ENCODE data around the gene AHCTF1. TPM values are rescaled to one million over a fixed set of nuclear protein-coding genes. Genes with fewer than 3 reads are reported as not detected.

AHCTF1 gene
- total RNA-seq, 4 donors from 2014 or later = 30.7 to 45.3 (median 42.0) TPM

DNA sequence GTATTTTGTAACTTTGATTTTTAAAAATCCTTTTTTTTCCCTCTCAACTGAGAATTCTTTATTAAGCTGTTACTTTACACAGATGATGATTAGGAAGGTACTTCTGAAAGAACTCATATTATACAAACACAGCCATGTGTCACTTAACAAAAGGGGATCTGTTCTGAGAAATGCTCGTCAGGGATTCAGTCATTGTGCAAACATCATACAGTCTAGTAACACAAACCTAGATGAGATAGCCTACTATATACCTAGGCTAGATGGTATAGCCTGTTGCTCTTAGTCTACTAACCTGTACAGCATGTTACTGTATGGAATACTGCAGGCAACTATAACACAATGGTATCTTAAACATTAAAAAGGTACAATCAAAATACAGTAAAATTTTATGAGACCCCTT, 24.9 kb downstream of the AHCTF1 start:
- peaks cover 0 to 8% (median 2%) of the 10 kb centered on the region in 4 donors for H3K4me1 ChIP-seq
- no peaks in the 10 kb centered on the region for H3K27me3 ChIP-seq
- H3K27ac ChIP-seq (replicated peaks in 1 of 4) = no peak overlapping the region
- WGBS = 87% methylated on average over 1 of the region's 1 CpG
- intact Hi-C loops (cut with DNase I) = loop anchor here (10.0 kb wide), 1 partner anchor 58 kb away; no protein-coding TSS in a partner anchor
- DNase-seq (ENCODE audit: extremely low spot score) = no peak
- H3K9me3 ChIP-seq = no peaks in the 10 kb centered on the region
- peaks cover 39 to 85% (median 65%) of the 10 kb centered on the region in 4 donors for H3K36me3 ChIP-seq
- H3K4me3 ChIP-seq = no peak overlapping the region
- no peak for TF ChIP-seq POLR2A (IDR thresholded peaks at IDR 0.05; ENCODE audit: low read depth)
- TF ChIP-seq POLR2AphosphoS5 (IDR thresholded peaks at IDR 0.05) = no peak
- TF ChIP-seq, protein P1, sequence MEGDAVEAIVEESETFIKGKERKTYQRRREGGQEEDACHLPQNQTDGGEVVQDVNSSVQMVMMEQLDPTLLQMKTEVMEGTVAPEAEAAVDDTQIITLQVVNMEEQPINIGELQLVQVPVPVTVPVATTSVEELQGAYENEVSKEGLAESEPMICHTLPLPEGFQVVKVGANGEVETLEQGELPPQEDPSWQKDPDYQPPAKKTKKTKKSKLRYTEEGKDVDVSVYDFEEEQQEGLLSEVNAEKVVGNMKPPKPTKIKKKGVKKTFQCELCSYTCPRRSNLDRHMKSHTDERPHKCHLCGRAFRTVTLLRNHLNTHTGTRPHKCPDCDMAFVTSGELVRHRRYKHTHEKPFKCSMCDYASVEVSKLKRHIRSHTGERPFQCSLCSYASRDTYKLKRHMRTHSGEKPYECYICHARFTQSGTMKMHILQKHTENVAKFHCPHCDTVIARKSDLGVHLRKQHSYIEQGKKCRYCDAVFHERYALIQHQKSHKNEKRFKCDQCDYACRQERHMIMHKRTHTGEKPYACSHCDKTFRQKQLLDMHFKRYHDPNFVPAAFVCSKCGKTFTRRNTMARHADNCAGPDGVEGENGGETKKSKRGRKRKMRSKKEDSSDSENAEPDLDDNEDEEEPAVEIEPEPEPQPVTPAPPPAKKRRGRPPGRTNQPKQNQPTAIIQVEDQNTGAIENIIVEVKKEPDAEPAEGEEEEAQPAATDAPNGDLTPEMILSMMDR (IDR thresholded peaks at IDR 0.05) = no peak
- TF ChIP-seq EP300 (IDR thresholded peaks at IDR 0.05) = no peak

DNA sequence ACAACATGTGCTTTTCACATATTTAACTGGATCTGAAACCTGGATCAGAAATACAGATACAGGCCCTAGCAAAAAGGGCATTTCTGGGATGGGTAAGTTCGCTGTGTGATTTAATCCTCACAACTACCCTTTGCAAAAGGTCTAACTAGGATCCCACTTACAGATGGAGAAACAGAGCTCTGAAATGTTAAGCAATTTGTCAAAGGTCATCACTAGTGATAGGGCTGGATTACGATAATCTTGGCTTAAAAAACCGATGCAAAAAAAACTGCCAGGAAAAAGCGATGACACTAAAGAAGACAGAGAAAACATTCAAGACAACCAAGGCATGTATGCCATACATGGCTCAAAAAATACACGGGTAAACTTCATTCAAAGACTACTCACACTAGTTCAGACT, 29.9 kb downstream of the AHCTF1 start:
- 94% methylated on average over 5 of the region's 5 CpGs for WGBS
- H3K9me3 ChIP-seq = no peaks in the 10 kb centered on the region
- no peaks in the 10 kb centered on the region for H3K27me3 ChIP-seq
- H3K4me1 ChIP-seq = peaks cover 0 to 1% (median 0%) of the 10 kb centered on the region in 4 donors
- no peak for TF ChIP-seq EP300 (IDR thresholded peaks at IDR 0.05)
- TF ChIP-seq, protein P1 (IDR thresholded peaks at IDR 0.05) = no peak
- no peak for TF ChIP-seq POLR2AphosphoS5 (IDR thresholded peaks at IDR 0.05)
- no peak for TF ChIP-seq POLR2A (IDR thresholded peaks at IDR 0.05; ENCODE audit: low read depth)
- peaks cover 68 to 100% (median 91%) of the 10 kb centered on the region in 4 donors for H3K36me3 ChIP-seq
- intact Hi-C loops (cut with DNase I) = loop anchor here (10.0 kb wide), 1 partner anchor 63 kb away; no protein-coding TSS in a partner anchor
- DNase-seq (ENCODE audit: extremely low spot score) = no peak
- H3K27ac ChIP-seq (replicated peaks in 1 of 4) = no peak overlapping the region
- no peak overlapping the region for H3K4me3 ChIP-seq

DNA sequence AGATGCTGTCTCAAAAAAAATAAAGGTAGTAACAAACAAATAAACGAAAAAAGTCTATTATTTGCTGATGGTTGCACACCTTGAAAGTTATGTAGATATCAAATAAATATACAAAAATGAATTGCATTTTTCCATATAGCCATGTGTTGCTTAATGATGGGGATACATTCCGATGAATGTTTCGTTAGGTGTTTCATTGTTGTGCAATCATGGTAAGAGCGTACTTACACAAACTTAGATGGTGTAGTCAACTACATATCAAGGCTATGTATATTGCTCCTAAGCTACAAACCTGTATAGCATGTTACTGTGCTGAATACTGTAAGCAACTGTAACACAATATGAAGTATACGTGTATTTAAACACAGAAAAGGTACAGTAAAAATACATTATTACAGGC, 34.4 kb downstream of the AHCTF1 start:
- WGBS = 99% methylated on average over 5 of the region's 5 CpGs
- Histone ChIP-seq H3K4me1 (no peaks in the 10 kb centered on the region), H3K36me3 (peaks cover 69 to 98% (median 83%) of the 10 kb centered on the region in 4 donors), H3K27me3 (no peaks in the 10 kb centered on the region), H3K27ac (replicated peaks in 1 of 4) (no peak overlapping the region), H3K4me3 (no peak overlapping the region), H3K9me3 (no peaks in the 10 kb centered on the region)
- intact Hi-C loops (cut with DNase I) = no loop called here
- no peak for TF ChIP-seq EP300 (IDR thresholded peaks at IDR 0.05)
- TF ChIP-seq POLR2A (IDR thresholded peaks at IDR 0.05; ENCODE audit: low read depth) = no peak
- TF ChIP-seq, protein P1 (IDR thresholded peaks at IDR 0.05) = no peak
- no peak for TF ChIP-seq POLR2AphosphoS5 (IDR thresholded peaks at IDR 0.05)
- DNase-seq (ENCODE audit: extremely low spot score) = no peak

- Histone ChIP-seq H3K36me3 (peaks cover 63 to 96% (median 82%) of the 10 kb centered on the region in 4 donors), H3K4me3 (no peak overlapping the region), H3K9me3 (no peaks in the 10 kb centered on the region), H3K27ac (replicated peaks in 1 of 4) (no peak overlapping the region), H3K4me1 (no peaks in the 10 kb centered on the region), H3K27me3 (no peaks in the 10 kb centered on the region)
- DNase-seq (ENCODE audit: extremely low spot score) = no peak
- TF ChIP-seq POLR2A (IDR thresholded peaks at IDR 0.05; ENCODE audit: low read depth) (no peak), POLR2AphosphoS5 (IDR thresholded peaks at IDR 0.05) (no peak), EP300 (IDR thresholded peaks at IDR 0.05) (no peak)
- TF ChIP-seq, protein P1 (IDR thresholded peaks at IDR 0.05) = no peak
- WGBS = 95% methylated on average over 5 of the region's 5 CpGs
- intact Hi-C loops (cut with DNase I) = no loop called here
Observed at GRCh38 chr1:246893191-246893939, 38.4 kb downstream of the AHCTF1 start.
